Liver (tissue), 9 donors: ENCODE data around the gene TGM3. TPM values are rescaled to one million over a fixed set of nuclear protein-coding genes. Genes with fewer than 3 reads are reported as not detected.

Experiments
- DNase-seq: peaks from one replicate; pipeline ENCODE4 v3.0.0-alpha.2; 2017; ENCODE audit warnings: low spot score
- H3K27ac ChIP-seq, 2 donors: one replicate each; pipeline ENCODE4 v1.7.0; 2013; ENCODE audit warnings: inconsistent platforms in 2 of 2, low read length in 2 of 2, control low read depth in 1 of 2, low read depth in 1 of 2, mild to moderate bottlenecking in 1 of 2
- H3K27me3 ChIP-seq, 4 donors: one replicate each; pipeline versions ENCODE4 v1.6.1 to v1.7.0; 2013; ENCODE audit warnings: low read length in 3 of 4, inconsistent platforms in 1 of 4, mild to moderate bottlenecking in 1 of 4, moderate library complexity in 1 of 4; ENCODE audit not compliant: control insufficient read depth in 4 of 4, insufficient read depth in 4 of 4
- H3K36me3 ChIP-seq, 4 donors: one replicate each; pipeline versions ENCODE4 v1.6.1 to v1.7.0; 2013; ENCODE audit warnings: low read length in 3 of 4, mild to moderate bottlenecking in 3 of 4, low read depth in 1 of 4, moderate library complexity in 1 of 4; ENCODE audit not compliant: control insufficient read depth in 4 of 4, insufficient read depth in 3 of 4
- H3K4me1 ChIP-seq, 4 donors: one replicate each; pipeline versions ENCODE4 v1.6.1 to v1.7.0; 2013; ENCODE audit warnings: low read length in 3 of 4, mild to moderate bottlenecking in 3 of 4, moderate library complexity in 1 of 4; ENCODE audit not compliant: control insufficient read depth in 4 of 4, insufficient read depth in 4 of 4
- H3K4me3 ChIP-seq, 3 donors: one replicate each; pipeline versions ENCODE4 v1.6.1 to v1.7.0; 2013; ENCODE audit warnings: low read length in 3 of 3, control low read depth in 1 of 3, low read depth in 1 of 3, mild to moderate bottlenecking in 1 of 3
- H3K9ac ChIP-seq, 2 donors: one replicate each; pipeline ENCODE4 v1.7.0; 2013; ENCODE audit warnings: low read length in 2 of 2, mild to moderate bottlenecking in 2 of 2, moderate library complexity in 2 of 2, control low read depth in 1 of 2, low read depth in 1 of 2
- H3K9me3 ChIP-seq, 4 donors: one replicate each; pipeline versions ENCODE4 v1.6.1 to v1.7.0; 2013; ENCODE audit warnings: low read length in 3 of 4; ENCODE audit not compliant: control insufficient read depth in 4 of 4
- CTCF ChIP-seq: fragments of 150-350 bp; IDR thresholded peaks from 2 replicates; pipeline ENCODE4 v1.5.1; 2017; ENCODE audit warnings: improper control_type of control experiment, low read depth, low read length; ENCODE audit not compliant: missing input control
- EGR1 ChIP-seq, 2 donors: IDR thresholded peaks; 2 replicates each; pipeline ENCODE4 v1.6.1; 2016 to 2018; ENCODE audit warnings: antibody characterized with exemption in 2 of 2, low read depth in 2 of 2
- FOXA1 ChIP-seq: IDR thresholded peaks from 2 replicates; pipeline ENCODE4 v1.6.1; 2016; ENCODE audit warnings: antibody characterized with exemption
- FOXA2 ChIP-seq: IDR thresholded peaks from 2 replicates; pipeline ENCODE4 v1.6.1; 2016; ENCODE audit warnings: antibody characterized with exemption
- HNF4A ChIP-seq, 2 donors: conservative IDR thresholded peaks; 2 replicates each; pipeline ENCODE4 v1.6.1; 2016; ENCODE audit warnings: antibody characterized with exemption in 2 of 2, mild to moderate bottlenecking in 2 of 2
- HNF4G ChIP-seq: IDR thresholded peaks from 2 replicates; pipeline ENCODE4 v1.6.1; 2016; ENCODE audit warnings: antibody characterized with exemption
- JUND ChIP-seq, 2 donors: IDR thresholded peaks; 2 replicates each; pipeline ENCODE4 v1.6.1; 2016; ENCODE audit warnings: antibody characterized with exemption in 2 of 2
- RAD21 ChIP-seq, 2 donors: IDR thresholded peaks; 2 replicates each; pipeline ENCODE4 v1.6.1; 2016; ENCODE audit warnings: antibody characterized with exemption in 2 of 2, mild to moderate bottlenecking in 2 of 2
- REST ChIP-seq: IDR thresholded peaks from 2 replicates; pipeline ENCODE4 v1.6.1; 2016; ENCODE audit warnings: antibody characterized with exemption, mild to moderate bottlenecking
- RXRA ChIP-seq, 2 donors: IDR thresholded peaks; 2 replicates each; pipeline ENCODE4 v1.6.1; 2017 to 2018; ENCODE audit warnings: antibody characterized with exemption in 2 of 2, mild to moderate bottlenecking in 1 of 2
- SP1 ChIP-seq: IDR thresholded peaks from 2 replicates; pipeline ENCODE4 v1.6.1; 2018; ENCODE audit warnings: antibody characterized with exemption, mild to moderate bottlenecking
- TAF1 ChIP-seq: conservative IDR thresholded peaks from 2 replicates; pipeline ENCODE4 v1.6.1; 2016; ENCODE audit warnings: antibody characterized with exemption, mild to moderate bottlenecking
- ZBTB33 ChIP-seq: IDR thresholded peaks from 2 replicates; pipeline ENCODE4 v1.6.1; 2016; ENCODE audit warnings: antibody characterized with exemption
- WGBS: extraction: QIAGEN DNeasy Blood & Tissue Kit; methylation state at CpG from one replicate; pipeline ENCODE4 v1.1.7; 2013; 5-methylcytosine and 5-hydroxymethylcytosine counted together
- polyA plus RNA-seq, 2 donors: library from polyadenylated mRNA; stranded (reverse) in 1 of 2; unstranded in 1 of 2; fragments of 200-250 nt in 1 of 2; fragments of >200 nt in 1 of 2; fragmentation: Nextera tagmentation in 1 of 2; extraction: Ambion mirVana in 1 of 2; gene quantifications; one replicate each; pipeline versions ENCODE4 v1.2.1 to v1.2.3, GENCODE V29; 2013 to 2015
- total RNA-seq, 2 donors: library from RNA; depleted of rRNA; stranded (reverse); fragments of >200 nt; gene quantifications; one replicate each; pipeline ENCODE4 v1.2.3, GENCODE V29; 2014
- donor health status: healthy.
- donor health status: healthy.
- donor health status: healthy.
- donor health status: healthy.
- donor health status: healthy.

The TGM3 gene
- total and polyA plus RNA-seq, 4 donors, result 0.05 to 0.28 (median 0.08) TPM; not detected in 1

- no peaks in the 10 kb centered on the region for H3K27me3 ChIP-seq
- H3K4me3 ChIP-seq, result no peak overlapping the region
- H3K36me3 ChIP-seq, result no peaks in the 10 kb centered on the region
- DNase-seq, result no peak
- H3K27ac ChIP-seq, result peak overlapping the region; percentile 23 to 68
- 52% methylated on average over 11 of the region's 11 CpGs for WGBS
- H3K9me3 ChIP-seq, result no peaks in the 10 kb centered on the region
- no peak for TF ChIP-seq ZBTB33
- H3K9ac ChIP-seq, result no peak overlapping the region
- H3K4me1 ChIP-seq, result peaks cover 0 to 2% (median 0%) of the 10 kb centered on the region in 4 donors
These were observed 6.3 kb upstream of the TGM3 start for GRCh38 chr20:2289475-2289874.

- Histone ChIP-seq H3K4me1 (peaks cover 0 to 2% (median 0%) of the 10 kb centered on the region in 4 donors), H3K4me3 (no peak overlapping the region)
These were observed 5.3 kb upstream of the TGM3 start for GRCh38 chr20:2290486-2290885.

More at GRCh38 chr20:2290486-2290885, 5.3 kb upstream of the TGM3 start:
- Histone ChIP-seq H3K36me3 (no peaks in the 10 kb centered on the region), H3K27me3 (no peaks in the 10 kb centered on the region), H3K9ac (no peak overlapping the region), H3K27ac (no peak overlapping the region), H3K9me3 (no peaks in the 10 kb centered on the region)
- 94% methylated on average over 5 of the region's 5 CpGs for WGBS
- no peak for DNase-seq
- TF ChIP-seq EGR1 (IDR thresholded peaks at IDR 0.05; ENCODE audit: low read depth in 2 of 2), result no peak
- no peak for TF ChIP-seq FOXA2
- TF ChIP-seq JUND (IDR thresholded peaks at IDR 0.05), result no peak
- no peak for TF ChIP-seq TAF1
- TF ChIP-seq RXRA (IDR thresholded peaks at IDR 0.05), result no peak
- TF ChIP-seq HNF4G, result no peak
- no peak for TF ChIP-seq RAD21 (IDR thresholded peaks at IDR 0.05)
- TF ChIP-seq FOXA1, result no peak
- no peak for TF ChIP-seq REST
- TF ChIP-seq CTCF, result no peak
- TF ChIP-seq ZBTB33, result no peak
- TF ChIP-seq SP1, result no peak
- no peak for TF ChIP-seq HNF4A (conservative IDR thresholded peaks at IDR 0.05)
